T-helper 22 cell (primary cell): ENCODE results near the gene ABCD2.
"Not testable (repeated sequence)": the region's sequence is repeated elsewhere in the genome, so short reads cannot be mapped to it uniquely, and the experiment has no call there.

ENCODE experiments used
- DNase-seq: peaks from one replicate; pipeline ENCODE4 v3.0.0-alpha.2; 2020; ENCODE audit warnings: low read depth

The ABCD2 gene

DNA sequence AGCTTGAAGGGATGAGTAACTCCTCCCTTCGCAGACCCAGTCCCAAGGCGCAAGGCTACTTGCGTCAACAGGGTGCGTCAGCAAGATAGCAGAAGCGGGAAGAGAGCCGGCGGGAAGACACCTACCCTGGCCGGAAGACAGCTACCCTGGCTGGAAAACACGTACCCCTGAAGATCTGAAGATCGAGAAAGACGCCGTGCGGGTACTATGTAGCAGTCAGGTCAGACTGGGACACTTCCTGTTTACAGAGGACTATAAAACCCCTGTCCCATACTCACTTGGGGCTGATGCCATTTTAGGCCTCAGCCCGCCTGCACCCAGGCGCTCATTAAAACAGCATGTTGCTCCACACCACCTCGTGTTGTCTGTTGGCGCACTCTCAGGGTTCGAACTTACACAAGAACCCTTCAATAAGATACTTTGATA, 80.9 kb downstream of the ABCD2 start:
- DNase-seq, result no peak

- no peak for DNase-seq
Observed at GRCh38 chr12:39533951-39534350, 85.7 kb downstream of the ABCD2 start.

DNA sequence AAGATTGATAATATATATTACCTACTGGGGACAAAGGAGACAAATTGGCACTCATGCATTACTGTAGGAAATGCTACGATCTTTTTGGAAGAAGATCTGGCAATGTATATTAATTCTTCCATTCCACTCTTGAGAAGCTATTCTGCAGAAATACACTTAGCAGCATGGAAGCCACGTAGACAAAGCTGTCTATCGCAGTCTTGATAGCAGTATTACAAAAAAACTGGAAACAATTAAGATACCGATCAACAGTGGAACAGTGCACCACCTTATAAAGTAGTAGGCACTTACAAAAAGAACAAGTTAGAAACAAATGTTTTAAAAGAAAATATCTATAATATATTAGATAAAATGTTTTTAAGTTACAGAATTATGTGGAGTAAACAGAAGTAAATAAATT, 87.2 kb downstream of the ABCD2 start:
- DNase-seq, result no peak

DNA sequence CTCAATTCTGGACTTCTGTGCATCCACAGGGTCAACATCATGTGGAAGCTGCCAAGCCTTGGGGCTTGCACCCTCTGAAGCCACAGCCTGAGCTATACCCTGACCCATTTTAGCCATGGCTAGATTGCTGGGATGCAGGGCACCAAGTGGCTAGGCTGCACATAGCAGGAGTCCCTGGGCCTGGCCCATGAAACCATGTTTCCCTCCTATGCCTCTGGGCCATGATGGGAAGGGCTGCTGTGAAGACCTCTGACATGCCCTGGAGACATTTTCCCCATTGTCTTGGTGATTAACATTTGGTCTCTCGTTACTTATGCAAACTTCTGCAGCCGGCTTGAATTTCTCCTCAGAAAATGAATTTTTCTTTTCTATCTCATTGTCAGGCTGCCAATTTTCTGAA, 92.6 kb downstream of the ABCD2 start:
- no peak for DNase-seq

- not testable (repeated sequence) for DNase-seq
Observed at GRCh38 chr12:39522167-39522566, 97.4 kb downstream of the ABCD2 start.

GRCh38 chr12:39510001-39510400, 109.6 kb downstream of the ABCD2 start:
- no peak for DNase-seq

DNA sequence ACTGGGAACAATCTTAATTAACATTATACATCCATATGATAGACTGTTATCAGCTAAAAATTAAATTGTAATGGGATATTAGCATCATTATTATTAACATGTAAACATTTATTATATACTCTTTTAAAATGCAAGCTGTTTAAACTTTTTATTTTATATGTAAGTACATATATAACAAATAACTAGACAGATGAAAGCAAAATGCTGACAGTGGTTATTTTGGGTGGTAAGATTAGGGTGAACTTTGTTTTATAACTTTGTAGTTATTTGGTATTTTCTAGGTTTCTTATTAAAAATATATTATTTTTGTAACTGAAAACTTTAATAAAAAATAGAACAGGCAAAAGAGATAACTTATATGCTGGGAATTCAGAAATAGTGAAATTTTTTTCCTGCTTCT, 114.0 kb downstream of the ABCD2 start:
- no peak for DNase-seq

DNA sequence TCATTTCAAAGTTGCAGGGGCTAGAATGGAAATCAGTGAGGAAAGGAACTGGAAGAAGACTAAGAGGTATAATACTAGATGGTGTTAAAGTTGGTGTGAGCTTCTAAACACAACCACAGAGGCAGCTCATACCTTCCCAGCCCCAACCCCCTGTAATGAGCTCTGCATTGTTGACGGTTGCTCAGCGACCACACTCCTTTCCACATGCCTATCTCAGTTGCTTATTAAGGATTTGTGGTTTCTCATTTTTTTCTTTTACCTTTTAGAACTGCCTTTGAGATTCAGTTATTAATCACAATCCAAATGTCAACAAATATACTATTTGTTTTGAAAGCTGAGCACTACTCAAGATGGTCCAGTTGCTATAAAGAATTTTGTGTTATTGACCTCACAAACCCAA, 114.6 kb downstream of the ABCD2 start:
- no peak for DNase-seq

DNA sequence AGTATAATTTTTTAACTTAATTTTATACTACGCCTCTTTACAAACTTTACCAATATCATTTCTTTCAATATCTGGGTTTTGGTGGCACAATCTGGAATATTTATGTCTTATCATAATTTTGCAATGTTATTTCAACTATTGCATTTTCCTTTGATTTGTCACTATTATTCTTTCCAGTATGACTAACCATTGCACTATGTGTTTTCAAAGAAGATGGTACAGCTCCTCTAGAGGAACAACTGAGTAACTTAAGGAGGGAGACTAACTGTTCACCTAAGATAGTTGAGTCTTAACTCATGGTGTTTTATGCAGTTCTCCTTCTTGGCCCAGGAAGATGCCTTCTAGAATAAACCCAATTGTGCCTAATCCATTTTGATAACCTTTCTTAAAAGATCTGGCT, 116.2 kb downstream of the ABCD2 start:
- no peak for DNase-seq

- no peak for DNase-seq
Observed at GRCh38 chr12:39502726-39503125, 116.9 kb downstream of the ABCD2 start.
